ENCODE results near the gene DACT1. TPM values are rescaled to one million over a fixed set of nuclear protein-coding genes. Genes with fewer than 3 reads are reported as not detected.

Gene DACT1
- polyA plus RNA-seq, 1 donor from 2014 or later: 125 TPM

GRCh38 chr14:58665773-58666500 lies 28.2 kb downstream of the DACT1 start:
- Histone ChIP-seq H3K4me3 (ENCODE audit: low read length) (no peak overlapping the region), H3K27ac (ENCODE audit: low read length) (no peak overlapping the region), H3K9me2 (ENCODE audit: insufficient read depth, low read length) (no peaks in the 10 kb centered on the region), H3K9ac (ENCODE audit: low read length) (no peak overlapping the region), H3K9me3 (ENCODE audit: low read length) (no peaks in the 10 kb centered on the region), H3K4me2 (ENCODE audit: low read length) (no peak overlapping the region), H2AFZ (ENCODE audit: low read depth, low read length) (no peak overlapping the region), H4K20me1 (ENCODE audit: insufficient read depth) (no peaks in the 10 kb centered on the region), H3K36me3 (ENCODE audit: insufficient read depth, low read length) (no peaks in the 10 kb centered on the region), H3K79me2 (replicated peaks; ENCODE audit: insufficient read depth, low read length) (no peaks in the 10 kb centered on the region), H3K27me3 (ENCODE audit: insufficient read depth, low read depth, low read length) (no peaks in the 10 kb centered on the region), H3F3A (ENCODE audit: insufficient read depth, low read length, poor library complexity, severe bottlenecking) (no peaks in the 10 kb centered on the region)
- TF ChIP-seq POLR2AphosphoS5 (IDR thresholded peaks at IDR 0.05) (no peak), RAD21 (conservative IDR thresholded peaks at IDR 0.05) (no peak), CTCF (IDR thresholded peaks at IDR 0.05; ENCODE audit: poor library complexity, severe bottlenecking) (no peak), EP300 (conservative IDR thresholded peaks at IDR 0.05; ENCODE audit: poor library complexity, severe bottlenecking) (no peak), SMC3 (conservative IDR thresholded peaks at IDR 0.05; ENCODE audit: poor library complexity) (no peak), TAF1 (IDR thresholded peaks at IDR 0.05; ENCODE audit: low read depth) (no peak), MXI1 (conservative IDR thresholded peaks at IDR 0.05; ENCODE audit: poor library complexity, severe bottlenecking) (no peak), REST (IDR thresholded peaks at IDR 0.05; ENCODE audit: borderline replicate concordance) (no peak), EZH2 (IDR thresholded peaks at IDR 0.05; ENCODE audit: borderline replicate concordance, insufficient read depth, low read length, poor library complexity, severe bottlenecking) (no peak)

GRCh38 chr14:58666737-58667136 lies 29.0 kb downstream of the DACT1 start:
- H3F3A ChIP-seq (ENCODE audit: insufficient read depth, low read length, poor library complexity, severe bottlenecking): no peaks in the 10 kb centered on the region
- TF ChIP-seq MXI1 (conservative IDR thresholded peaks at IDR 0.05; ENCODE audit: poor library complexity, severe bottlenecking): no peak
- no peak for TF ChIP-seq EP300 (conservative IDR thresholded peaks at IDR 0.05; ENCODE audit: poor library complexity, severe bottlenecking)
- no peak for TF ChIP-seq EZH2 (IDR thresholded peaks at IDR 0.05; ENCODE audit: borderline replicate concordance, insufficient read depth, low read length, poor library complexity, severe bottlenecking)
- TF ChIP-seq REST (IDR thresholded peaks at IDR 0.05; ENCODE audit: borderline replicate concordance): no peak
- H3K4me3 ChIP-seq (ENCODE audit: low read length): no peak overlapping the region
- H3K36me3 ChIP-seq (ENCODE audit: insufficient read depth, low read length): no peaks in the 10 kb centered on the region
- no peaks in the 10 kb centered on the region for H3K79me2 ChIP-seq (replicated peaks; ENCODE audit: insufficient read depth, low read length)
- H2AFZ ChIP-seq (ENCODE audit: low read depth, low read length): no peak overlapping the region
- H3K4me2 ChIP-seq (ENCODE audit: low read length): no peak overlapping the region
- H4K20me1 ChIP-seq (ENCODE audit: insufficient read depth): no peaks in the 10 kb centered on the region
- no peaks in the 10 kb centered on the region for H3K9me3 ChIP-seq (ENCODE audit: low read length)
- no peak overlapping the region for H3K27ac ChIP-seq (ENCODE audit: low read length)
- H3K9ac ChIP-seq (ENCODE audit: low read length): no peak overlapping the region
- no peaks in the 10 kb centered on the region for H3K9me2 ChIP-seq (ENCODE audit: insufficient read depth, low read length)
- no peaks in the 10 kb centered on the region for H3K27me3 ChIP-seq (ENCODE audit: insufficient read depth, low read depth, low read length)
